GM13976 (cell line): ENCODE results near the gene HTR1D.

Source experiments
- DNase-seq: peaks from one replicate; pipeline ENCODE4 v3.0.0; 2012; ENCODE audit warnings: low spot score
- in situ Hi-C: fragments of 300-500 bp; cut with MboI; formaldehyde crosslinking; loops from one replicate; pipeline ENCODE4 v1.12.0; 2022; ENCODE audit warnings: low sequenced_read_pairs, mixed read lengths, inconsistent platforms; ENCODE audit not compliant: unreplicated experiment
- TF ChIP-seq, protein P1 (sequence below): IDR thresholded peaks from 2 replicates; pipeline ENCODE4 v1.5.1; 2012; ENCODE audit warnings: borderline replicate concordance, mild to moderate bottlenecking; ENCODE audit not compliant: insufficient read depth; ENCODE audit errors: extremely low read depth, missing control alignments, control extremely low read depth

The HTR1D gene

DNA sequence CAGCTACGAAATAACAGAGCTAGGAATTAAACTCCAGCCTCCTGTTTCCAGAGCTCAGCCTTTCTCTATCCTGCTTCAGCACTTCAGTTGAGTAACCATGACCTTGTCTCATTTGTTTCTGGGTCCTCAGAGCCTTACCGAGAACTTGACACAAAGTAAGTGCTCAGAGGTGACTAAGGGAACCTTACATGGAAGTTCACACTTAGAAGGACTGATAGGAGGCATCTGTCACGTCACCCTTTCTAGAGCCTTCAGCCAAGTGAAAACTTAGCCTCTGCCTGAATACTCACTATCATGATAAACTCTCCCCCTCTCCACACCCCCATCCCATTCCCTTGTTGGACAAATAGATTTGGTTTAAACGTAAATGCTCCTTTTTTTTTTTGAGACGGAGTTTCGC is 38.9 kb downstream of the HTR1D start:
- TF ChIP-seq, protein P1, sequence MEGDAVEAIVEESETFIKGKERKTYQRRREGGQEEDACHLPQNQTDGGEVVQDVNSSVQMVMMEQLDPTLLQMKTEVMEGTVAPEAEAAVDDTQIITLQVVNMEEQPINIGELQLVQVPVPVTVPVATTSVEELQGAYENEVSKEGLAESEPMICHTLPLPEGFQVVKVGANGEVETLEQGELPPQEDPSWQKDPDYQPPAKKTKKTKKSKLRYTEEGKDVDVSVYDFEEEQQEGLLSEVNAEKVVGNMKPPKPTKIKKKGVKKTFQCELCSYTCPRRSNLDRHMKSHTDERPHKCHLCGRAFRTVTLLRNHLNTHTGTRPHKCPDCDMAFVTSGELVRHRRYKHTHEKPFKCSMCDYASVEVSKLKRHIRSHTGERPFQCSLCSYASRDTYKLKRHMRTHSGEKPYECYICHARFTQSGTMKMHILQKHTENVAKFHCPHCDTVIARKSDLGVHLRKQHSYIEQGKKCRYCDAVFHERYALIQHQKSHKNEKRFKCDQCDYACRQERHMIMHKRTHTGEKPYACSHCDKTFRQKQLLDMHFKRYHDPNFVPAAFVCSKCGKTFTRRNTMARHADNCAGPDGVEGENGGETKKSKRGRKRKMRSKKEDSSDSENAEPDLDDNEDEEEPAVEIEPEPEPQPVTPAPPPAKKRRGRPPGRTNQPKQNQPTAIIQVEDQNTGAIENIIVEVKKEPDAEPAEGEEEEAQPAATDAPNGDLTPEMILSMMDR: no peak
- DNase-seq: no peak
- in situ Hi-C loops: no loop called here

DNA sequence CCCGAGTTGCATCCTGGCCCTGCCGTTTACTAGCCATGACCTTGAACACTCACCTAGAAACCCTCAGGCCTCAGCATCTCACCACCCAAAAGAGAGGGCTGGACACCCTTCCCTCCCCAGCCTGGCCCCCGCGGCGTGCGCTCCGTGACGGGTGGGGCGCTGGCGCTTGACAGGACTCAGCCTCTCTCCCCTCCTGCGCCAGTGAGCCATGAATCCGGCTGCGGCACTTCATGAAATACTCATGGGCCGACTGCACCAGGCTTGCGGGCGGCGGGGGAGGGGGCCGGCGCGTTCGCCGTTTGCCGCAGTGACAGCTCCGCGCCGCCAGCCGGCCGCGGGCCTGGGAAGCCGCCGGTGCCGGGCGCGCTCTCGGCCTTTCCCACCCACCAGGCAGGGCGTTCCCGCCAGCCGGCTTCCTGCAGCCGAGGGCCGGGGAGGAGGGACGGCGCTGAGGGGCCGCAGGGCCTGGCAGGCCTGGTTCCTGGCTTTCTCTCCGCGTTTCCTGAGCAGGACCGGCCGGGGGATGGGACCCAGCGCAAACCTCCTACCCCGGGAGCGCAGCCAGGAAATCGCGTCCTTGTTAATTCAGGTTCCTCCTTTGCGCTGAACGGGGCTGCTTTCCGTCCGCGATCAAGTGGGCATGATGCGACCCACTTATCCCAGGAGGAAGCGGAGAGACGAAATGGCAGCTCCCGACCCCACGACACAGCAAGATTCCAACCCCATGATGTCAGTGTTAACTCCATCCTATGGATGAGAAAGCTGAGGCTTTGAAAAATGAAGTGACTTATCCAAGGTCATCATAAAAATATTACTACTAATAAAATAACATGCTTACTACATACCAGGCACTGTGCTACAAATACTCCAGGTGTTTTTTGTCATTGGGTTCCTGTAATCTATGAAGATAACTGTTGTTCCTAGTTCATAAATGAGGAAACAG is 39.6 kb downstream of the HTR1D start:
- DNase-seq: peak; percentile 87
- TF ChIP-seq, protein P1: no peak
- in situ Hi-C loops: no loop called here

DNA sequence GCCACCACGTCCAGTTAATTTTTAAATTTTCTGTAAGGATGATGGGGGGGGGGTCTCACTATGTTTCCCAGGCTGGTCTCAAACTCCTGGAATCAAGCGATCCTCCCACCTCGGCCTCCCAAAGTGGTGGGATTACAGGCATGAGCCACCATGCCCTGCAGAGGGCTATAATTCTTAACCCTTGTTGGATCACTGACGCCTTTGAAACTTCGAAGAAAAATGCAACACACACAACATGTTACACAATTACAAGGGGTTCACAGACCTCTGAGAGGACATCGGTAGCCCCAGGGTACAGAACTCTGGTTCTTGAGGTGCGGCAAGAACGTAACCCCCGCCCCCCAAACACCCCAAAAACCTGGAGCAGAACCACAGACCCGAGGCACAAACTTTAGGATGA is 40.3 kb downstream of the HTR1D start:
- no peak for DNase-seq
- in situ Hi-C loops: no loop called here
- TF ChIP-seq, protein P1: no peak

DNA sequence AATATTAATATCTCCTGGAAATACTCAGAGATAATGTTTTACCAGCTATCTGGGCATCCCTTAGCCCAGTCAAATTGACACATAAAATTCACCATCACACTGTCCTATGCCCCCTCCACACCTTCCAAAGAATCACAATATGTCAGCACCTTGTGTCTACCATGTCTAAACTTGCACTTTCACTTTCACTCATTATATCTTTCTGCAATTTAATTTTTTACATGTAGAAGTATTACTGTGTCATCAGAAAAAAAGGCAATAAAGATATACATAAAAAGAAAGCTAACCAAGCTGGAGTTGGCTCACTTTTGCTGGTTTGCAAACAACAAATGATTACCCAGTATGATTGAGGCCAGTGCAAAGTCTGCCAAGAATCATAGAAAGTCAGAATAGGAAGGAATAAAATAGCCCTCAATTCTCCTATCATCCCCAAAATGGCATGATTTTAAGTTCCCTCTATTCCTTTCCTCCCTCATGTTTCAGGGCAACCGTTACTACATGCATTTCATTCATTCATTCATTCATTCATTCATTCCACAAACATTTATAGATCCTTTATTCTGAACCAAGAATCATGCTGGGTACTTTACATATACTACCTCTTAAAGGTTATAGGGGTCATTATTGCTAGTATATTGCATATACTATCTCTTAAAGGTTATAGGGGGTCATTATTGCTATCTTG is 42.7 kb downstream of the HTR1D start:
- DNase-seq: no peak
- in situ Hi-C loops: no loop called here
- TF ChIP-seq, protein P1: no peak

DNA sequence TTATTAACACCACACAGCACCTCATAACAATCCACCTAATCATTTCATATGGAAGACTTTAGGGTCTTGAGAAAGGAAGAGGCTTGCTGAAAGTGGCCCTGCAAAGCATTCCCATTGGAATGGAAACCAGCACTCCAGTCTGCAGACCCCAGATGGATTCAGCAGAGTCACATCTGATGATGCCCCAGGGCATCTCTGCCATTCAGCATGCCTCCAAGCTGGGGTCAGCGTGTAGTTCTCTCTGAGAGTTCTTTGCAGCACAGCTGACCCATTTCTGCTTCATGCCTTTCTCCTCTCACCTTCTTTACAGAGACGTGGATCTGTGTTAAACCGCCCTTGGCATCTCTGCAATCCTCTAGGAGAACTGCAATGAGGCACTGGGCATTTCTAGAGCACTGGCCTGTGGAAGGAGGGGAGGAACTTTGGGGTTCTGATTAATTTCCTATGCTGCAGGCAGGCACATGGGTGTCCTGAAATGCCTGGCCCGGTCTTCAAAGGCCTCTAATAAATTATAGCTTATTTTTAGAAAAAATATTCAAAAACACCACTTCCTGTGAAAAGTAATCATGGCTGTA is 46.0 kb downstream of the HTR1D start:
- TF ChIP-seq, protein P1: no peak
- DNase-seq: no peak
- in situ Hi-C loops: no loop called here

DNA sequence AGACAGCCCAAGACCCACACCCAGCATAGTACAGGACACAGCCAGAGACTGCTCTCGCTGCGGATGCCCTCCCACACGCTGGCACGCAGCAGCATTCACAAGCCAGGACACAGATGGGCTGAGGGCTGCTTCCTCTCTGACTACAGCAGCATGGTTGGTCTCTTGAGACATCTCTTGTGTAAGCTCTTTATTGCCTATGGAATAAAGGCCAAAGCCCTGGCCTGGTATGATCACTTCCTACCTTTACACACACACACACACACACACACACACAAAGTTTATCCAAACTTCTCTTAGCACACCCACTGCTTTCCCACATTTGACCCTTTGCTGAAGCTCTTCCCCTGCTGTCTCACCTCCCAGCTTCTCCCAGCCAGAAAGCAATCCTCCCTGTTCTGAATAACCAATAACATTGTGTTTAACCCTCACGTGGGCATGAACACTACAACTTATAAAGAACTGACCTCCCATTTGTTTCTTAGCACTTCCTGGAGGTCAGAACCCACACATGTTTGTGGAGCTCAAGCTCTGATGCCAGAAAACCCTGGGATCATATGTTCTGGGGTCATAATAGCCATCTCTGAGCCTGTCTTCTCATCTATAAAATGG is 47.5 kb downstream of the HTR1D start:
- in situ Hi-C loops: no loop called here
- TF ChIP-seq, protein P1: no peak
- peak; percentile 42 for DNase-seq
